Measurements from ENCODE around the gene DNAI4. TPM values are rescaled to one million over a fixed set of nuclear protein-coding genes. Genes with fewer than 3 reads are reported as not detected.
A peak's percentile ranks its signal among the peaks of the same experiment; 100 is the strongest.

DNAI4 gene
- total RNA-seq, 1 experiment from 2014 or later = 3.9 TPM

- no peak for TF ChIP-seq REST (IDR thresholded peaks at IDR 0.05; ENCODE audit: low read depth)
- TF ChIP-seq ZFX (IDR thresholded peaks at IDR 0.05) = no peak
- no peak for TF ChIP-seq TCF7L2 (IDR thresholded peaks at IDR 0.05; ENCODE audit: borderline replicate concordance, extremely low read depth, insufficient read depth, insufficient read length)
- TF ChIP-seq POLR2A (IDR thresholded peaks at IDR 0.05; ENCODE audit: borderline replicate concordance, extremely low read depth, insufficient read depth, insufficient read length) = no peak
- TF ChIP-seq EGR1 (IDR thresholded peaks at IDR 0.05; ENCODE audit: low read depth) = no peak
- no peak for TF ChIP-seq ZNF274 (IDR thresholded peaks at IDR 0.05; ENCODE audit: low read depth, low read length)
These were observed 5.0 kb upstream of the DNAI4 start (continued) for GRCh38 chr1:66929691-66929998.

- peaks cover 18 to 25% of the 10 kb centered on the region in 2 experiments; a peak in 3 of 4 replicates for H3K4me1 ChIP-seq (ENCODE audit: control insufficient read depth in 1 of 2, insufficient read depth in 2 of 2, low read length in 2 of 2)
- no peak for ATAC-seq
- TF ChIP-seq POLR2A (IDR thresholded peaks at IDR 0.05; ENCODE audit: borderline replicate concordance, extremely low read depth, insufficient read depth, insufficient read length) = no peak
- TF ChIP-seq MAX (IDR thresholded peaks at IDR 0.05) = 0 out of 2 replicates have a peak, but pooled peaks have one; percentile 6
- no peak for TF ChIP-seq ATF3 (IDR thresholded peaks at IDR 0.05)
- no peak for TF ChIP-seq ZFX (IDR thresholded peaks at IDR 0.05)
- no peak for TF ChIP-seq EZH2 (IDR thresholded peaks at IDR 0.05)
- peak overlapping the region; percentile 86 for H3K4me2 ChIP-seq (ENCODE audit: low read length)
- H3K27ac ChIP-seq (ENCODE audit: low read depth, low read length) = peak overlapping the region; percentile 83
- no peaks in the 10 kb centered on the region for H3K36me3 ChIP-seq (ENCODE audit: control insufficient read depth in 1 of 2, insufficient read depth in 2 of 2, low read length in 2 of 2)
- ChIA-PET CTCF (no interaction called here), POLR2A (no interaction called here), RAD21 (ENCODE audit: low non-redundant PET in 1 of 2, low total read pairs in 2 of 2, uncharacterized antibody in 2 of 2, unreplicated experiment in 2 of 2) (no interaction called here)
- intact Hi-C loops (cut with micrococcal nuclease) = no loop called here
- no peaks in the 10 kb centered on the region for H3K27me3 ChIP-seq (ENCODE audit: insufficient read depth, low read length)
- H2AFZ ChIP-seq (ENCODE audit: low read depth, low read length, poor library complexity, severe bottlenecking) = no peak overlapping the region
- peak overlapping the region; percentile 84 for H3K9ac ChIP-seq (ENCODE audit: low read length)
- BruUV-seq (replicated peaks) = no TSS peak
- peaks cover 73% of the 10 kb centered on the region for H3K79me2 ChIP-seq (ENCODE audit: insufficient read depth, low read length)
- H4K20me1 ChIP-seq (ENCODE audit: insufficient read depth) = no peaks in the 10 kb centered on the region
- H3K9me3 ChIP-seq (ENCODE audit: control insufficient read depth in 1 of 2, insufficient read depth in 1 of 2, low read depth in 1 of 2, low read length in 2 of 2) = no peaks in the 10 kb centered on the region
- H3K4me3 ChIP-seq (replicated peaks in 1 of 2; ENCODE audit: low read depth in 1 of 2, low read length in 2 of 2) = peak overlapping the region; percentile 35 to 77
- no peak for DNase-seq (ENCODE audit: low read depth, low spot score)
- H3K9me2 ChIP-seq (ENCODE audit: insufficient read depth) = no peaks in the 10 kb centered on the region
These were observed 4.6 kb upstream of the DNAI4 start for GRCh38 chr1:66929146-66929688.
